Suppressor macrophage treated with lipopolysaccharide for 4 hours (primary cell): ENCODE measurements around the gene ZNF827.

Experiments used
- DNase-seq: peaks from one replicate; pipeline ENCODE4 v3.0.0-alpha.2; 2020

ZNF827 gene

DNA sequence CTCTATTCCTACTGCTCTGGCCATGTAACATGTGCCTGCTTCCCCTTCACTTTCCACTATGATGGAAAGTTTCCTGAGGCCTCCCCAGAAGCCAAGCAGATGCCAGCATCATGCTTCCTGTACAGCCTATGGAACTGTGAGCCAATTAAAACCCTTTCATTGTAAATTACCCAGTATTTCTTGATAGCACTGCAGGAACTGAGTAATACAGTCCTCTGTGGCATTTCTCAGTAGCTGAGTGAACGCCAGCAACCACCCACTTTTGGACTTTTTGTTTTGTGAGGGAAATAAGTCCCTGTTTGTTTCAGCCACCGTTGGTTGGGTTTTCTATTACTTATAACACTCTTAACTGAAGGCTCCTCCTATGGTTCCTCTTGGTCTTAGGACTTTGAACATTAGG, 154.6 kb downstream of the ZNF827 start:
- DNase-seq = no peak

DNA sequence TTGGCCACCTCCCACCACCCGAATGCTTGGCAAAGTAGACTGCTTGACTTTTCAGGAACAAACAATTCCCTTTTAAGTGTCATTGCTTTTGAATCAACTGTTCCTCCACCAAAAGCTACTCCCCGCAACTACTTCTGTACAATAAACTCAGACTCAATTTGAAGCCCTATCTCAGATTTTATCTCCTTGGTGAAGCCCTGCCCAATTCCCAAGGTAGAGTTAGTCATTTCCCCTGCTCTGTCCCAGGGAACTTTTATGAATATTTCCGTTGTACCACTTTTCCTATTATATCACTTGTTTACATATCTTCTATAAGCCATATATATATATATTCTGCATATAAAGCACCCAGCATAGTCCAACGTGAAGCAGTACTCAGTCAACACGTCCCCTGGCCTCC, 155.9 kb downstream of the ZNF827 start:
- DNase-seq = no peak

DNA sequence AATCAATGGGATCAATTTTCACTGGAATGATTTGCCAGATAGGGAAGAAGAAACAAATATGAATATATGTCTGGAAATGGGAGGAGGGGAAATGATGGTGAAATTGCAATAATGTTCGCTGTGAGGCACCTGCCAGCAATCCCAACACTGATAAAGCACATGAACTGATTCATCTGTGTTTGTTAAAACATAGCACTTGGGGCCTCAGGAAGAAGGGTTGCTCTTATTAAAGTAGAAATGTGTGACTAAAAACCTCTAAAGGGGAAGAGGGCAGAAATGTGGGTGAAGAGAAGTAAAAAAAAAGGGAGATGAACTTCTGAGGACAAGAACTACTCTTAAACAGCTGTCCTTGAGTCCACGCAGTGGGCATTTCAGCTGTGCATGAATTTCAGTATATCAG, 157.3 kb downstream of the ZNF827 start:
- DNase-seq = no peak

DNA sequence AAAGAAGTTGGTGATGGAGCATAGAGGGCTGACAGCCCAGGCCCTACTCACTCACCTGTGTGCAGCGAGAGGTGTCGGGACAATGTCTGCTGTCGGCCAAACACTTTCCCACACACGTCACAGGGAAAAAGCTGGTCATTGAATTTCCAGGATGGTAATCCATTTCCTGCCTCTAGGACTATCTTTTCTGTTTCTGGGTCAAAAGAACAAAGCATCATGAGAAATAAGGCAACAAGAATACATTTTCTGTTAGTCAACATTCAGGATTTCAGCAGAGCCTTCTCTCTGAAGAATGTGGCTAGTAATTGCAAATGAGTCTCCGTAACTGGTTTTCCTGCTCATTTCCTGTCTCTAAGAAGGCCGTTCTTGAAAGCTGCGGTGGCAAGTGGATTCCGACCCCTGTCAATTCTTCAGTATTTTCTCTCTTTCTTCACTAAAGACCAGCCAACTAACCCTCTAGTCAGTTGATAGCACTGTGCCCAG, 159.3 kb downstream of the ZNF827 start:
- DNase-seq = no peak

DNA sequence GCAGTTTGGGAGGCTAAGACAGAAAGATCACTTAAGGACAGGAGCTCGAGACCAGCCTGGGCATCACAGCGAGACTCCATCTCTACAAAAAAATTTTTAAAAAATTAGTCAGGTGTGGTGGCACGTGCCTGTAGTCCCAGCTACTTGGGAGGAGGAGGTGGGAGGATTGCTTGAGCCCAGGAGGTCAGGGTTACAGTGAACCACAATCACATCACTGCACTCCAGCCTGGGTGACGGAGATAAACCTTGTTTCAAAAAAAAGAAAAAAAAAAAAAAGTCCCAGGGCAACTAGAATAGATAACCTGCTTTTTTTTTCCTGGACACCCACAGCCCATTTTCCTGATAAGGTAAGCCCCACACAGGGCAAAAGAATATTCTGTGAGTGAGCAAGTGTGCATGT, 162.4 kb downstream of the ZNF827 start:
- no peak for DNase-seq

DNA sequence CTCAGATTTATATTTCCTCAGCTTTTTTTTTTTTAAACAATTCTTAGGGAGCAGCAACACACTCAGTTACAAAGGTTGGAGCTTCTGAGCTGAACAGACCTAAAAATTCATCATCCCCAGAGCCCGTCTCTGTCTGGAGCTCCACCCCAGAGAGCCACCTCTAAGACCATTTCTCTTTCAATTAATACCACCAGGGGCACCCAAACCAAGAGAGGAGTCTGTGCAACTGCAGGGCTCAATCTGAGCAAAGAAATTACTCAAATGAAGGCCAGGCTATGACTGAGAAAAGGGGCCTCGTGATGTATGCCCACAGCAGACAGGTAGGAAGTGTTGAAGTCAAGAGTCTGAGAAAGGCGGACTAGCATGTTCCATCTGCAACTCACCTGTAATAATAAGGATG, 163.2 kb downstream of the ZNF827 start:
- DNase-seq = no peak

DNA sequence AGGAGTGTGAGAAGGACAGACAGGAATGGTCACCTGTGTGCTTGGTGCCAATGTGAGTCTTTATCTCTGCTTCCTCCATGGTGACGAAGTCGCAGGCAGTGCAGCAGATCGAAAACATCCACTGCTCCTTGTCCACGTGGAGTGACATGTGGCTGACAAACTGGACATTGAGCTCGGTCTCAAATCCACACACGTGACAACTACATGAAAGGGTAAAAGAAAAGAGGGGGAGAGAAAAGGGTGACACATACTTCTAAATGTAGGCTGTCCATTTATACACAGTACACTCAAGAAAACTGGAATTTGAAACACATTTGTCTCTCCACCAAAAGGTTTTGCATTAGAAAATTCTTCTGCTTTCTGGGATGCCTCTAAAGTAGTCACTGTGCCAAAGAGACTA, 164.2 kb downstream of the ZNF827 start:
- no peak for DNase-seq

DNA sequence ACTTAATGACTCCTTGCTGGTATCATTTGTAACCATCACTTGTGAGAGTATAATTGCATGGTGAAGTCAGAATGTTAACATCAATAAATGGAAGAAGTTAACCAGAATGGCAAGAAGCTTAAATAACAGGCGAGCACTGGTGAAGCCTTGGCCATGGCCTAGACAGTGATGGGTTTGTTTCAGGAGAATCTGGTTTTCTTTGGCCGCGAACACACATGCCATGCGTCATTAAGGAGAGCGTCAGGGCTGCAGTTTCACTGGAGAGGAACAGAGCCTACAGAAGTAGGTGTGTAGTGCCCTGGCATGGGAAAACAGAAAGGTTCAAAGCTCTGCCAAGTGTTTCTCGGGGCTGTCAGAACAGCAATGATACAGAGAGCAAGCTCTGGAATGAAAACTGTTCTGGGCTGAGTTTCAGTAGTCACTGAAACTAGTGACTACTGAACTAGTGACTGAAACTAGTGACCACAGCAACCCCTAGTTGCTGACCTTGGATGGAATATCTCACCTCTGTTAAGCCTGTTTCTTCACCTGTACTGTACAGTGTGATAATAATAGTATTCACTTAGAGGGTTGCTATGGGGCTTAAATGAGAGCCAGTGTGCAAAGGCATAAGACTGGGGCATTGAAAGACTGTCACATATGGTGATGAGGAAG, 164.9 kb downstream of the ZNF827 start:
- no peak for DNase-seq

DNA sequence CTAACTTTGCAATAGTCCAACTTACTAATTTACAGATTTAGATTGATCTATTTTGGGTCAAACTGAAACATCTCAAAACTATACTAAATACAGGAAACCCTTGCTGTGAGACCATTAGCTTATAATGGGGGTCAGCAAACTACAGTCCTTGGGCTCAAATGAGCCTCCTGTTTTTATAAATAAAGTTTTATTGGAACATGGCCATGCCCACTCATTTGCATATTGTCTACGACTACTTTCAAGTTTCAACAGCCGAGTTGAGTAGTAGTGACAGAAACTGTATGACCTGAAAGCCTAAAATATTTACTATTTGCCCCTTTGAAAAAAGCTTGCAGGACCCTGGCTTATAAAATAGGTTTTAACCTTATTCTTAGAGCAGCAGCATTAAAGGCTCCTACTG, 166.3 kb downstream of the ZNF827 start:
- DNase-seq = no peak

DNA sequence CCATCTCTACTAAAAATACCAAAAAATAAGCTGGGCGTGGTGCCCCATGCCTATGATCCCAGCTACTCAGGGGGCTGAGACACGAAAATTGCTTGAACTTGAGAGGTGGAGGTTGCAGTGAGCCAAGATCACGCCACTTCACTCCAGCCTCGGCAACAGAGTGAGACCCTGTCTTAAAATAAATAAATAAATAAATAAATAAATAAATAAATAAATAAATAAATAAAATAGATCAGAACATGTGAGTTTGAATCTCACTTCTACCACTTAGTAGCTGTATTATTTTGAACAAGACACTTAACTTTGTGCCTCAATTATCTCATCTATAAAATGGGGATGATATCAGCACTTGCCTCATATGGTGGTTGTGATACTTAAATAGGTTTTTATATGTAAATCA, 168.5 kb downstream of the ZNF827 start:
- DNase-seq = no peak

DNA sequence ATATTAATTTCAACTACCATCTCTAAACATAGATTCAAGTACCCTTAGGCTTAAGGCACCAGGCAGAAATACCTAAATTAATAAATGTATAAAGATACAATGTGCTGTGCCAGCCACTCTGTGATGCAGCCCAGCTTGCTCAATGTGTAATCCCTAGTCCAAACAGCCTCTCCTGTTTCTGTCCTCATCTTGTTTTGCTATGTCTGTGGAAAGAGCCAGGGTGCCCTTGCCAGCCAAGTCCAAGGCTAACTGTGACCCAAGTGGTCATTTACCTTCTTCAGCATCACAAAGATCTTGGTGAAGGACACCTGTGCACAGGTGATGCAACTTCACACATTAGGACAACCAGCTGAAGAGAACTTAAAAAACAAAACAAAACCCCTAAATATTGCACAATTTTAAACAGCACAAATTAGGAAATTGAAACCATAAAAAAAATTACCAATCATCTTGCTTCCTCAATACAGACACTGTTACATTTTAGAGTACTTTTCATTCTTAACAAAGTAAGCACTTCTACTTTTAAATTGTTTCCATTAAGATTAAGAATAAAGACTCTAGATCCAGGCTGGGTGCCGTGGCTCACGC, 169.1 kb downstream of the ZNF827 start:
- peak; percentile 51 for DNase-seq

DNA sequence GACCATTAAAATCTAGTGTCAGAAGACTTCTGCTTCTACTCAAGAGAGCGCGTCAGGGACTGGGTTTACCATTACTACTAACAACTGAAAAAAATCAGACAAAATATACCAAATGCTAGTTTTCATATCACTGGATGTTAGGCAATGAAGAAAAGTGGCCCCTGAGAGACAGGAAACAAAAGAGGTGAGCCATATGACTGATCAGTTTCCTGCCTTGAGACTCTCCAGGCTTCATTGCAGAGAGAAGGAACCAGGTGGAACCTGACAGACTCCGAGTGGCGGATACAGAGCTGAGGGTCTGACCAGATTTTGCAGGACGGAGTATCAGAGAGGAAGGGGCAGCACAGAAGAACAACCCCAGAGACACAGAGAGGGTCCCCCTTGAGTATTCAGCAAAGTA, 172.3 kb downstream of the ZNF827 start:
- DNase-seq = no peak

DNA sequence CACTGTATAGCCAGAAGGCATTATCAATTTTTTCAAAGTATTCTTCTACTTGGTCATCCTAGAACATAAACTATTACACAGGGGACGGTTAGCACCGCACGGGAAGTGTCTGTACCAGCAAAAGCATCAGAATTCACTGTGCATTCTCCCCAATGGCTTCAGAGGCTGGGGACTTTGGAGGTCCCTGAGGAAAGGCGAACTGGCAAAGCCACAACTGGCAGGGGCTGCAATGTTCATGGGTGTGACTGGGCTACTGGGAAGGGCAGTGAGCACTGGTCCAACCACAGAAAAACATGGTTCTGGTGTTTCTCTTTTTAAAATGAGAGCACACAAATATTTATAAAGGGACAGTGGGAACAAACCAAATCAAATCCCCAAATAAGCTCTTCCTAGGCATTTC, 175.2 kb downstream of the ZNF827 start:
- DNase-seq = no peak

DNA sequence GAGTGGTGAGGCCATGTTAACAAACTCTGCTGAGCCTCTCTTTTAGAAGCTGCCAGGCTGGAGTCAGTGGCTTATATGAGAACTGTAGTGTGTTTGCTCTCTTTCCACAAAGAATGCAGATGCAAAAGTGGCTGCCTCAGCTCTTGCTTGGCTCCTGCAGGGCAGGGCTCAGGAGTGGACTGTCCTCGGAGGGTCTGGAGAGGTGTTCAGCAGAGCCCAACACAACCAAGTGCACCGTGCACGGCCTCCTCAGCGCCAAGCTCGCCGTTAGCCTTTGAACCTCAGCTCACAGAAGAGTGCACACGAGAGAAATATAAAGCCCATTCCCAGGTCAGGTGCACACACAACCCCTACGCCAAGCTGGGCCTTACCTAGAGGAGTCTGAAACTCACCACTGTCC, 175.9 kb downstream of the ZNF827 start:
- no peak for DNase-seq

DNA sequence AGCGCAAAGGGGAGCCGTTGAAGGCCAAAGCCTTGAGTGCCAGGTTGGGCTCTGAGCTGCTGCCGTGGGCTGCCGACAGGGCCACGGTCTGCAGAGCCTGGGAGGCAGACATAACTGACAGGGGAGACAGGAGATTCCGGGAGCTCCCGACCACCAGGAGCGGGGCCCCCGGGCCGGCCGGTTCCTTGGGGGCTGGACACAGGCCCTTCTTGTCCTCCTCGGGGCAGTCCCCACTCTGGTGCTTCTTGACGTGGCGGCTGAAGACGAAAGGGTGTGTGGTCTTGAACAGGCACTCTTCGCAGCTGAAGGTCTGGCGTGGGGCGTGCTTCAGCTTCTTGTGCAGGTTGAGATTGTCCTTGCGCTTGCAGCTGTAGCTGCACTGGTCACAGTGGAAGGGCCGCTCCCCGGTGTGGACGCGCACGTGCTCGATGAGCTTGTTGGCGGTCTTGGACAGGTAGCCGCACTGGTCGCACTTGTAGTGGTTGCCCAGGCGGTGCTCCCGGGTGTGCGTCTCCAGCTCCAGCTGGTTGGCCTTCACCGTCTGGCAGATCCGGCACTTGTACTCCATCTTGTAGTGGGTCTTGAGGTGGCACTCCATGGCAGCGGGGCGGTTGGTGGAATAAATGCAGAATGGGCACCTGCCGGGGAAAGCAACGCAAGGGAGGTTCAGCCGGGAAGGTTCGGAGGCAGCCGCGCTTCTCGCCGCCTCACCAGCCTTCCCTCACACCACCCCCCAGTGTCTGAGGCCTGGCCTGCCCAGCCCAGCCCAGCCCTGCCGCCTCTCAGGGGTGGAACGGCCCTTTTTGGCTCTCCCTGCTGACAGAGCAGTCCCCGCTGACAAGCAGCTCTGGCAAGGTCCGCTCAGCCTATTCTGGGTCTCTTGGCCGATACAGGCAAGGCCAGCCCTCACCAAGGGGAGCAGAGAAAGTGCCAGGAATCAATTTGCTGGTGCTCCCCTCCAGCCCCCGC, 177.4 kb downstream of the ZNF827 start:
- DNase-seq = no peak

DNA sequence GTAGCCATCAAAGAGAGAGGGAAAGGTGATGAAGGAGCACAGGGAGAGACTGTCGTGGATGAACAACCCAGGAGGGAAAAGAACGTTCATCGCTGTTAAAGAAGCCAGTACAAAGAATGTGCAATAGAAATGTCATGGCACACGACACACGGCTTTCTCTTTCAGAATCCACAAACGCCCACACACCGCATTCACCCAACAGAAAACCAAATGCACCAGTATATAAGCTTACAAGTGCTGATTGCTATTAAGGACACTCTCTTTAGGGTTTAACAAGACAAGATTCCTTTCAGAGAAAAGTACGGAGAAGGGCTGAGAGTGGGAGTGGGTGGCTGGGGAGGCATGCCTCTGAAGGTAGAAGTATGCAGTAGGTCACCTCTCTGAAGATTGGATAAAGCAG, 178.4 kb downstream of the ZNF827 start:
- DNase-seq = no peak

DNA sequence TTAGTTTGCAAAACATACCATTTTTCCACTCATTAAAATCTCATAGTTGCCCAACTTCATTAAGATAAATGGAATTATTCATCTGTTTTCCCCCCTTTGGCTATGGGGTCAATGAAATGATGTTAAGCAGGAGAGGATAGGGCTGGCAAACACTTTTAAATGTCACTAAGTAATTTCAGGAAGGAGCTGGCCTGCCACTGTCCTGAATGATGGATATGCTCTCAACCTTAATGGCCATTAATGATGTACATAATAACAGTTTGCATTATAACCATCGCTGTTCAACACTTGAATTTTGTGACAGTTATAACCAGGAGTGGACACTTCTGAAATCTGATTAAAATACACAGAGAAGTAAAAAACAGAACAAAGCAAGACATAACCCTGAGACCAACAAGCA, 181.4 kb downstream of the ZNF827 start:
- DNase-seq = no peak

DNA sequence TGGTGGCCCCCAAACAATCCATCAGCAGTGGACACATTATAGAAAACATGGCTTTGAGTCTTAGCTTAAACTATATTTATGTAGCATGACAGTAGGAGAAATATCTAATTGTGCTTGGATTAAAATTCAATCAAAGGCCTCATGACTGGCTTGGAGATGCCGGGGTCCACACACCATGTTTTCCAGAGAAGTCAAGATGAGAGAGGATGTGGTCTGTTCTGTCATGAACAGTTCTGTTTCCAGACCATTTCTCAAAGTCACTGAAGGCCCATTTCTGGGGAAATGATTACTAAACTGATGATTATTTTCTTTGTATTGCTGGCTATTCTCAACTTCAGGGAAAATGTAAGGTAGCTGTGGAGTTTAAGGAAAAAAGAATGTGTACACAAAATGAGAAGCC, 182.4 kb downstream of the ZNF827 start:
- no peak for DNase-seq

DNA sequence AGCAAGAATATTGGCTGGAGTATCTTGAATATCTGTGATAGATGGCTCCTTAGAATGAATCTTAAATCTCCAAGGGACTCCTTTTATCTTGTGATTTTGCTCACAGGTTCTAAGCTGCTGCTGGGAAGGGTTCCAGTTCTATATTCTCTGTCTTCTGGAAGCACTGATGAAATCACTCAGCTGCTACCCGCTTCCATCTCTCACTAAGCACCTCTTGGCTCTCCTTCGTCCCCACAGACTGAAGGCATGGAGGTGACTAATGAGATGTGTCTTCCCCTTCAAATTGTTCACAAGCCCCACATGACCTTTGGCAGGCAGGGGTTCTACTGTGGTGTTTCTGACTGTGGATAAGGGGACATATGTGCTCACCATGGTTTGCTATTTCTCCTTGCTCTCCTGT, 182.8 kb downstream of the ZNF827 start:
- DNase-seq = no peak

DNA sequence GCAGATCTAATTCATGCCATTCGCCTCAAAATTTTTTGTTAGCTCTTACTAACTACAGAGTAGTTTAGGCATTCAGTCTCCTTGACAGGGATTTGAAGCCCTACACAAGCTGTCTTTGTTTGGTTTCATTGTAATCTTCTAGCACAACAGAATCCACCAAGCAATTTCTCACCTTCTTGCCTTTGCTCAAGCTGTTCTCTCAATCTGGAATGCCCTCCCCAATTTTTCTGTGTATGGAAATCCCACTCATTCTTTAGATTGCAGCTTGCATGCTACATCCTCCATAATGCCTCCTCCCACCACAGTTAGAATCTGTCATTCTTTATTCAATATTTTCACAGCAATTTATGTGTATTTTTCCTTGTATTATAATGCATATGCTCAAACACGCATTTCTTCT, 195.0 kb downstream of the ZNF827 start:
- DNase-seq = no peak

DNA sequence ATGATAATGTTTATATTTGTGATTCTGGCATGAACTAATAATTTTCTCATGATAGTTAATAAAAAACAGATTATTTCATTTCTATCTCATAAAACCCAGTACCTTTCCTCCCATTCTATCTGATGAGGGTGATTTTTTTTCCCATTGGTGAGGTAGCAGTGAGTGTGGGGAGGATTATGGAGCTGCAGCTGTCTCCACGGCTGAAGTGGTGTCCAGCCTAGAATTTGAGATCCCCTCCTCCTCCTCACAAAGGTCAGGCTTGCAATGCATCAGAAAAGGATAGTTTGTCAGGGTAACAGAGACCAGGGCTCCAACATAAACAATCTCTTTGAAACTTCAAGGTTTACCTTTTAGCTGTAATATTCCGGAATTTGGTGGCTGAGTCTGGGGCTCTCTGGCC, 197.8 kb downstream of the ZNF827 start:
- DNase-seq = no peak

DNA sequence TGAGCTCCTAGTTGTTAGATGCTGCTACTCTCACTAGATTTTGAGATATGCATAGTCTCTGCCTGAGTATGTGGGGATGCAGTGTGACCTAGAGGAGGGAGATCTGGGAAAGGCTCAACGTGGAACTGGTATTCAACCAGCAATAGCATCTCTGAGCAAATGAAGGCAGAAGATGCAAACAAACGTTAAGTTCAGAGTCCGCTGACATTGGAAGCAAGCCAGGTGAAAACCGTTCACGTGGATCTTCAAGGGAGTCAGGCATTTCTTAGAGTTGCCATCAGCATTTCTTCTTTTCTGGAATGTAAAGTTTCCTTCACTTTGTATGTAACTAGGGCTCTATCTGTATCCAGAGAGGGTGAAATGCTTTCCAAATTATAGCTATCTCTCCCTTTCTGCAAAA, 198.8 kb downstream of the ZNF827 start:
- DNase-seq = no peak

DNA sequence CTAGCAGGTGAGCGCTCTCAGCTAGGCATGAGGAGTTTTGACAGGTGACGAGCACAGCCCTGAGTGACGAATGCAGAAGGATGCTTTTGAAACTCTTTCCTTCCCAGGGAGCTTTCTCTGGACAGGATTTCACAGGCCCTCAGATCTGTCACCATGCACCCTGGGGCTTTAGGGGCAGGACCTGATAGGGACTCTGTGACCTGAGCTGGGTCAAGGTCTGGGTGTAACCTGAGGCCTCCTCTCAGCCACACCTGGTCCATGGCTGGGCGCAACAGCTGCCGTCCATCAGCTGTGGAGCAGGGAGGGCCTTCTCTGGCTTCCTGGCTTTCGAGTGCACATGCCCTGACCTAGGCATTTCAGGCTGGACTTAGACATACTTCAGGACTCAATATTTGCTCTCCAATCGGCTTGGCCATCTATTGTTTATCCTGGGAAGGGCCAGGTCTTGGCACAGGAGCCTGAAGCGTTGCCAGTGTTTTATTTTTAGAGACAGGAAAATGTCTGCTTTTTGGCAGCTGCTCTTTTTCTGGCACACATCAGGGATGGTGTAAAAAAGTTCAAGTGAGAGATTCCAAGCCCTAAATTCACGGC, 202.3 kb downstream of the ZNF827 start:
- no peak for DNase-seq

DNA sequence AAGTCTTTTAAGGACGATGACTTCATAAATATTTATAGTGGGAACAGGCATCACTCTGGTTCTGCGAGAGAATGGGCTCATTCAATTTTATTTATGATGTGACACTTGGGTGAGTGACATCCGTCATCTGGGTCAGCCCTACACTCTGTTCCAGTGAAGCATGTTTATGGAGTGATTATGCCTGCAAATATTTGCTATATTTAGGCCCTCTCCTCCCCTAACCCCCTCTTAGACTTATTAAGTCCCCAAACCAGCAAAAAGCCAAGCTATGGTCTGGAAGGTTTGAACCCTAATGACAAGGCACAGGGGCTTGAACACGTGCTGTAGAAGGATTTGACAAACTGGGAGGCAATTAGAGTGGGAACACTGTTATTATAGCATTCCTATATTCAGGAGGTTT, 202.8 kb downstream of the ZNF827 start:
- no peak for DNase-seq
